ENCODE measurements around the gene CFAP47. TPM values are rescaled to one million over a fixed set of nuclear protein-coding genes. Genes with fewer than 3 reads are reported as not detected.
A peak's percentile ranks its signal among the peaks of the same experiment; 100 is the strongest.

Gene CFAP47
- total and polyA plus RNA-seq, 9 of the 15 experiments (the other 6 are each of a cell fraction or from before 2014, with no cell fraction given) = 0.06 to 0.29 (median 0.13) TPM

DNA sequence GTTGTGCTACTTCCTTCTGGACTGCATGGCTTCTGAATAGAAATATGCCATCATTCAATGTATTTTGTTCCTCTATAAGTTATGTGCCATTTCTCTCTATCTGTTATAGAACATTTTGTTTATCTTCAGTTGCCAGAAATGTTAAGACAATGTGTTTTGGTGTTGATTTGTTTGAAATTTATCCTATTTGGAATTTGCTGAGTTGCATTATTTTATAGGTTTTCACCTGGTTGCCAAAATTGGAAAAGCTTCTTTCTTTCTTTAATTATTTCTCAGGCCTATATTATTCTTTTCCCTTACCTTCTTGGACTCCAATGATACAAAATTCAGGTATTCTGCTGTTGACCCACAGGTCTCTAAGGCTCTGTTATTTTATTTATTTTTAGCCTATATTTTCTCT is 33.4 kb upstream of the CFAP47 start (continued):
- TF ChIP-seq, protein P1, sequence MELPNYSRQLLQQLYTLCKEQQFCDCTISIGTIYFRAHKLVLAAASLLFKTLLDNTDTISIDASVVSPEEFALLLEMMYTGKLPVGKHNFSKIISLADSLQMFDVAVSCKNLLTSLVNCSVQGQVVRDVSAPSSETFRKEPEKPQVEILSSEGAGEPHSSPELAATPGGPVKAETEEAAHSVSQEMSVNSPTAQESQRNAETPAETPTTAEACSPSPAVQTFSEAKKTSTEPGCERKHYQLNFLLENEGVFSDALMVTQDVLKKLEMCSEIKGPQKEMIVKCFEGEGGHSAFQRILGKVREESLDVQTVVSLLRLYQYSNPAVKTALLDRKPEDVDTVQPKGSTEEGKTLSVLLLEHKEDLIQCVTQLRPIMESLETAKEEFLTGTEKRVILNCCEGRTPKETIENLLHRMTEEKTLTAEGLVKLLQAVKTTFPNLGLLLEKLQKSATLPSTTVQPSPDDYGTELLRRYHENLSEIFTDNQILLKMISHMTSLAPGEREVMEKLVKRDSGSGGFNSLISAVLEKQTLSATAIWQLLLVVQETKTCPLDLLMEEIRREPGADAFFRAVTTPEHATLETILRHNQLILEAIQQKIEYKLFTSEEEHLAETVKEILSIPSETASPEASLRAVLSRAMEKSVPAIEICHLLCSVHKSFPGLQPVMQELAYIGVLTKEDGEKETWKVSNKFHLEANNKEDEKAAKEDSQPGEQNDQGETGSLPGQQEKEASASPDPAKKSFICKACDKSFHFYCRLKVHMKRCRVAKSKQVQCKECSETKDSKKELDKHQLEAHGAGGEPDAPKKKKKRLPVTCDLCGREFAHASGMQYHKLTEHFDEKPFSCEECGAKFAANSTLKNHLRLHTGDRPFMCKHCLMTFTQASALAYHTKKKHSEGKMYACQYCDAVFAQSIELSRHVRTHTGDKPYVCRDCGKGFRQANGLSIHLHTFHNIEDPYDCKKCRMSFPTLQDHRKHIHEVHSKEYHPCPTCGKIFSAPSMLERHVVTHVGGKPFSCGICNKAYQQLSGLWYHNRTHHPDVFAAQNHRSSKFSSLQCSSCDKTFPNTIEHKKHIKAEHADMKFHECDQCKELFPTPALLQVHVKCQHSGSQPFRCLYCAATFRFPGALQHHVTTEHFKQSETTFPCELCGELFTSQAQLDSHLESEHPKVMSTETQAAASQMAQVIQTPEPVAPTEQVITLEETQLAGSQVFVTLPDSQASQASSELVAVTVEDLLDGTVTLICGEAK (IDR thresholded peaks at IDR 0.05) = no peak
- TF ChIP-seq, protein P1 (CRISPR knock-in tag; IDR thresholded peaks at IDR 0.05) = no peak
- TF ChIP-seq, protein P2, sequence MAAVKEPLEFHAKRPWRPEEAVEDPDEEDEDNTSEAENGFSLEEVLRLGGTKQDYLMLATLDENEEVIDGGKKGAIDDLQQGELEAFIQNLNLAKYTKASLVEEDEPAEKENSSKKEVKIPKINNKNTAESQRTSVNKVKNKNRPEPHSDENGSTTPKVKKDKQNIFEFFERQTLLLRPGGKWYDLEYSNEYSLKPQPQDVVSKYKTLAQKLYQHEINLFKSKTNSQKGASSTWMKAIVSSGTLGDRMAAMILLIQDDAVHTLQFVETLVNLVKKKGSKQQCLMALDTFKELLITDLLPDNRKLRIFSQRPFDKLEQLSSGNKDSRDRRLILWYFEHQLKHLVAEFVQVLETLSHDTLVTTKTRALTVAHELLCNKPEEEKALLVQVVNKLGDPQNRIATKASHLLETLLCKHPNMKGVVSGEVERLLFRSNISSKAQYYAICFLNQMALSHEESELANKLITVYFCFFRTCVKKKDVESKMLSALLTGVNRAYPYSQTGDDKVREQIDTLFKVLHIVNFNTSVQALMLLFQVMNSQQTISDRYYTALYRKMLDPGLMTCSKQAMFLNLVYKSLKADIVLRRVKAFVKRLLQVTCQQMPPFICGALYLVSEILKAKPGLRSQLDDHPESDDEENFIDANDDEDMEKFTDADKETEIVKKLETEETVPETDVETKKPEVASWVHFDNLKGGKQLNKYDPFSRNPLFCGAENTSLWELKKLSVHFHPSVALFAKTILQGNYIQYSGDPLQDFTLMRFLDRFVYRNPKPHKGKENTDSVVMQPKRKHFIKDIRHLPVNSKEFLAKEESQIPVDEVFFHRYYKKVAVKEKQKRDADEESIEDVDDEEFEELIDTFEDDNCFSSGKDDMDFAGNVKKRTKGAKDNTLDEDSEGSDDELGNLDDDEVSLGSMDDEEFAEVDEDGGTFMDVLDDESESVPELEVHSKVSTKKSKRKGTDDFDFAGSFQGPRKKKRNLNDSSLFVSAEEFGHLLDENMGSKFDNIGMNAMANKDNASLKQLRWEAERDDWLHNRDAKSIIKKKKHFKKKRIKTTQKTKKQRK (IDR thresholded peaks at IDR 0.05; ENCODE audit: borderline replicate concordance, low read depth, low read length) = no peak
- TF ChIP-seq ZNF830 (CRISPR knock-in tag; IDR thresholded peaks at IDR 0.05) = no peak
- no peak for TF ChIP-seq MED1 (CRISPR knock-in tag; IDR thresholded peaks at IDR 0.05; ENCODE audit: borderline replicate concordance)
- TF ChIP-seq HNRNPLL (IDR thresholded peaks at IDR 0.05; ENCODE audit: low read depth, low read length, poor library complexity, severe bottlenecking) = no peak
- no peak for TF ChIP-seq ZNF354B (CRISPR knock-in tag; IDR thresholded peaks at IDR 0.05)
- no peak for TF ChIP-seq OTX1 (CRISPR knock-in tag; IDR thresholded peaks at IDR 0.05)
- no peak for TF ChIP-seq ZNF134 (CRISPR knock-in tag; conservative IDR thresholded peaks at IDR 0.05)
- peak; percentile 60; the same call in 1 of the 2 replicates for TF ChIP-seq ZNF316 (IDR thresholded peaks at IDR 0.05)
- TF ChIP-seq KLF6 (CRISPR knock-in tag; IDR thresholded peaks at IDR 0.05; ENCODE audit: borderline replicate concordance) = no peak
- TF ChIP-seq, protein P3, sequence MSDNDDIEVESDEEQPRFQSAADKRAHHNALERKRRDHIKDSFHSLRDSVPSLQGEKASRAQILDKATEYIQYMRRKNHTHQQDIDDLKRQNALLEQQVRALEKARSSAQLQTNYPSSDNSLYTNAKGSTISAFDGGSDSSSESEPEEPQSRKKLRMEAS (CRISPR knock-in tag; IDR thresholded peaks at IDR 0.05) = no peak
- TF ChIP-seq POLR2B (IDR thresholded peaks at IDR 0.05; ENCODE audit: low read depth, partially characterized antibody) = no peak
- peak; percentile 40; the same call in 1 of the 2 replicates for TF ChIP-seq C11orf30 (IDR thresholded peaks at IDR 0.05; ENCODE audit: low read depth)
- no peak for TF ChIP-seq FOXP1 (CRISPR knock-in tag; IDR thresholded peaks at IDR 0.05)

Measured in K562 (cell line).